HG03097 (cell line): ENCODE measurements around the gene FLNB.

Experiments
- ATAC-seq: cut with Tn5 transposase; IDR thresholded peaks from one replicate; pipeline ENCODE4 v1.9.1; 2021; ENCODE audit not compliant: unreplicated experiment, low FRiP score

The FLNB gene

DNA sequence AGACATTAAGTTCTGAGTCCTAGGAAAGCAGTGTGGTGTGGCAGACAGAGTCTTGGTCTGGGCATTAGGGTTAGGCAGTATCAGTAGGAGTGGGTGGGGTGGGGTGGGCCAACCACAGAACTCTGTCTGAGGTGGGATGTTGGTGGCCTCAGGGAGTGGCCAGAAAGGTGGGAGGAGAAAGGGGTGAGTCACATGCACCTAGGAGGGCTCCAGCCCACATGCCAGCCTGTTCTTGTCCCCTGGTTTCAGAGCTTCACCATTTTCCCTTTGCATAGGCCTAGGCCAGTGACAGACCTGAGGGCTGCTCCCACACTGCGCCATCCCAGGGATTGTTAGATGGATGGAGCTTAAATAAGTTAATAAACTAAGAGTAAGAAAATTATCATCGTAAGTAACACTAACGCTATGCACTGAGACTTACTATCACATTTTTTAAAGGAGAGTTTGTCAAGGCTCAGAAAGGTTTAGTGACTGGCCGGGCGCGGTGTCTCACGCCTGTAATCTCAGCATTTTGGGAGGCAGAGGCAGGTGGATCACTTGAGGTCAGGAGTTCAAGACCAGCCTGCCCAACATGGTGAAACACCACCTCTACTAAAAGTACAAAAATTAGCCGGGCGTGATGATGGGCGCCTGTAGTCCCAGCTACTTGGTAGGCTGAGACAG is 168.7 kb downstream of the FLNB start:
- no peak for ATAC-seq

DNA sequence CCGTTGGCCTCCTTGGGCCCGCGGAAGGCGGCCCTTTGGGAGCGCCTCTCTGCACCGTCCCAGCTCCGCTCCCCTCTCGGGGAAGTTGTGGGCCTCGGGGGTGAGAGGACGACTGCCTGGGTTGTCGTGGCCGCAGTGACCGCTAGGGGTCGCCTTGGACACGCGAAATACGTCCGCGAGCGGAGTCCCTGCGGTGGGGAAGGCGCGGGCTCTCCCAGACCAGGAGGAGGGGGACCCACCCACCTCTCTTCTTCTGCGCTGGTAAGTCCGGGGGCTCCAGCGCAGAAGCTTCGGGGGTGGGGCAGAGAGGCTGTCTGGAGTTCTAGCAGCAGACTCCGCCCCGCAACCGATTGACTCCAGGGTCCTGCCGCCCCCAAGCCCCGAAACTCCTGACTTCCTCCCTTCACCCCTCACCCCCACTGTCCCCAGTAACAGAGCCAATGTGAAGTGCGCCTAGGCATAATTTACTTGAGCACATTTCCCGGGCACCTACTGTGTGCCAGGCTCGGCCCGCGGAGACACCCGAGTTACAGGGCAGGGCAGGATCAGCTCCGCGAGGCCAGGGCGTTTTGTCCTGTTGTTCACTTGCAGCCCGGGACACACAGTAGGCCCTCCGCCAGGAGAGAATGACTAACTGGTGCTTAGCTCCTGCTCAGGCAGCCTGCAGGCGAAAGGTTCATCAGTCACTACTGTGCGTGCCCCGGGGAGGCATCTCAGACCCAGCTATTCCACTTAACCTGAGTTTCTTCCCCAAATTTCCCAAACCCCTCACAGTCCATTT is 169.7 kb downstream of the FLNB start:
- ATAC-seq, result no peak

DNA sequence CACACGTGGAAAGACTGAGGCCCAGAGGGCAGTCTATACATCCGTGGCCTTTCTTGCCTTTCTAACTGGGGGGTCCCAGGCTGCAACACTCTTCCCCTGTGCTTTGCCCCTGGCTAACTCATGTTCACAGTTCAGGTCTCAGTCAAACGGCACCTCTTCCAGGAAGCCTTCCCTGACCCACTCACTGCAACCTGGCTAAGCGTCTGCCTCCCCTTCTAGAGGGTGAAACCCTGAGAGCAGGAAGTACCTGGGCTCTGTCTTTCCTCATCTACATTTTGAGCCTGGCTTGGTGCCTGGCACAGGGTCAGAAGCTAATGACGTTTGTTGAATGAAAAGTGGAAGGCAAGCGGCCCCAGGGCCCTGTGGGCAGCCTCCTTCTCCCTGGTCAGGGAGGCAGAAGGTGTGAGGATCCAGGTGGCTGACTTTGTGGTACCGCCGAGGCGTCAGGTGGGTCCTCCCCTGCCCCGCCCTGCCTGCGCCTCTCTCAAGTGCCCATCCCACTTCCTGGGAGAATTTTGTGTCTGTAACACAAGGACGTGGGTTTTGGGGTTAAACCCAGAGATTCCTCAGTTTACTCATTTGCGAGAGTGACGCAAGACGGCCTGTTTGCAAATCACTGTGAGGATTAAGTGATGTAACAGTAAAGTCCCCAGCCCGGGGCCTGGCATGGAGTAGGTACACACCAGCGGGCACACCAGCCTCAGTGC is 170.5 kb downstream of the FLNB start:
- no peak for ATAC-seq

DNA sequence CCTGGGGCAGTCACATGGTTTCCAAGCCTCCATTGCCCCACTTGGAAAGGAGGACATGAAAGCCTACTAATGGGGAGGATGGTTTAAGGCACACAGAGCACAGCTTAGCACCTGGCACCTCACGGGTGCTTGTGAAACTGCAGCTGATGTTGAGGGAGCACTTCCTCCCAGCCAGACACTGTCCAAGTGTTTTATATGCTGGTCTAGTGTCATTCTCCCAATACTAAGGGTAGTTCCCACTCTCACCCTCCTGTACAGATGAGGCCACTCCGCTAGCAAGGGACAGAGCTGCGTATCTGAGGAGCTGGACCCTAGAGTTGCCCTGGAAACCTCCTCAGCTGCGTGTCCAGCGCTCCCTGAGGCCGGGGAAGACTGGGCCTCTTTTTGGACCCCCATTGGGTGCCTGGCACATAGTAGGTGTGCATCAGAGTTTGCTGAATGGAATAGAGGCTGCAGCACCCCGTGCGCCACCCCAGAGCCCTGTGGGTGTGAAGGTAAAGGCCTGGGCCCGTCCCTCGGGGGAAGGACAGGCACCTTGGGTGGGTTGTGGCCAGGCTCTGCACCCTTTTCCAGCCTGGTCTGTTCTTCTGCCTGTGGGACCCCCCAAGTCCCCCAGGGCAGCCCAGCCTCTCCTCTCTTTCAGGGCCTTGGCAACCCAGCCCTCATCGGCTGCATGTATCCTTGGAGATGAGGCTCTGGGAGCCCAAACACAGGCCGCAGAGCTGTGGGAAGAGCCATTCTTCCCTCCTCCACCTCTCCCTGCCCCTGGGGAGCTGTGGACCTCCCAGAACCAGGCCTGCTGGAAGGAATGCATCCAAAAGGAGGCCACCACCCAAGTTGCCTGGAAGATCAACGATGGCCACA is 171.2 kb downstream of the FLNB start:
- no peak for ATAC-seq

DNA sequence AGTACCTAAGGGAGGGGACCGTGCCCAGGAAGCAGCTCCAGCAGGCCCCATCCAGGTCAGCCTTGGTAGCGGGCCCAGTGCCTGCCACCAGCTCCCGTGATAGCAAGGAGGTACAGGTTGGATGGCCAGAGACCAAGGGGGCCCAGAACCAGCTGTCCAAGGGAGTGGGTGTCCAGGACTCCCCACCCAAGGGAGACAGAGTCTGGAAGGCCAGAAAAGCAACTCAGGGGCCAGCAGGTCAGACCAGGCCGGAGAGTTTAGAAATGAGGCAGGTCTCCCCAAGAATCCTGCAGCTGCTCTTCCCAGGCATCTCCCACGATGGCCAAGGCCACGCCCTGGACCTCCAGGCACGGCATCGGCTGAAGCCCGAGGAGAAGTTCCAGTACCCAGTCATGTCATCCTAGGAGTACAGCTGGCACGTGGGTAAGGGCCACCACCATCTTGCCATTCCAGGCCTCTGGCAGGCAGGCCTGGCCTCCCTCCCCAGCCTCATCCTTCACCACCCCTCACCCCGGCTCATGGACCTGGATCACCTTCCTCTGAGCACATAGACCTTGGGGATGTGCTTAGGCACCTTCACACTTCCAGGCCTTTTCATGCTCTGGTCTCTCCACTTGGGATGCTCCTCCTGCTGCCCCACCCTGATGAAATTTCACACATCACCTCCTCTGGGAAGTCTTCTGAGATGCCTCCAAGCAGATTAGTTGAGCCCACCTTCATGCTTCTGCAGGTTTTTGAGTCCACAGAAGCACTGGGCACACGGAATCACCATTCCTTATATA is 172.1 kb downstream of the FLNB start:
- ATAC-seq, result no peak

DNA sequence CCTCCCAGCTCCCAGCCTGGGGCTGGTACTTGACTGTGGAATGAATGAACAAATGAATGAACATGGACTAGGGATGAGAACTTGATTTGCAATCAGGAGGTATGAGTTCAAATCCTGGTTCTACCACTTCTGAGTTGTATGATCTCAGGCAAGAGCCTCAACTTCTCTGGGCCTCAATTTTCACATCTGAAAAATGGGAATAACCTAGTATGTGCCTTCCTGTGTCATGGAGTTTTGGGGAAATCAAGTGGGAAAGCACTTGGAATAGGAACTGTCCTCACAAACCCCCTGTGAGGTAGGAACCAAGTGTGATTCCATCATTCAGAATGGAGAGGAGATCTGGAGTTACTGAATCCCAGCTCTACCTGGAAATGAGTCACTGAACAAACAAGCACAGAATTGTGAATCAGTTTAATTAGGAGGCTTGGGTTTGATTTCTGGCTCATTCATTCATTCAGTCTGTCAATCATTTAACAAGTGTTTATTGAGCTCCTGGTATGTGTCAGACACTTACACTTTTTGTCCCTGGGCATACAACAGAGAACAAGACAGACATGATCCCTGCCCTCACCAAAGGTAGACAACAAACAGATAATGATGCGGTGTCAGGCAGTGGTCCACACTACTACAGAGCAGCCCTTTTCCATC is 172.8 kb downstream of the FLNB start:
- ATAC-seq, result no peak

DNA sequence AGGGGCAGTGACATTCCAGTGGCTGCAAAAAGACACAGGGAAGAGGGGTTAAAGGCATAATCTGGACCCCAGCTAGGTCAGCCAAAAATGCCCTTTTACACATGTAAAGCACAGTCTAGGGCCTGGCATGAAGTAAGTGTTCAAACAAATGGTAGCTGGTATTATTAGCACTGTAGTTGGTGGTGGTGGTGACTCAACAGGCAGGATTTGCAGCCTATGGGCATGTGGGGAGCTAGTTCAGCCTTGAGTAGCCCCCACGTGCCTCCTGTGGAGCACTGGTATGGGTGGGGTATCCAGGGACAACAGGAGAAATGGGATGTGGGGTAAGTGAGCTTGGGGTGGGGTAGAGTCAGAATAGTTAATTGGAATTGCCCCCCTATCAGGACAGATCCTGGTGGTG is 175.0 kb downstream of the FLNB start:
- no peak for ATAC-seq

DNA sequence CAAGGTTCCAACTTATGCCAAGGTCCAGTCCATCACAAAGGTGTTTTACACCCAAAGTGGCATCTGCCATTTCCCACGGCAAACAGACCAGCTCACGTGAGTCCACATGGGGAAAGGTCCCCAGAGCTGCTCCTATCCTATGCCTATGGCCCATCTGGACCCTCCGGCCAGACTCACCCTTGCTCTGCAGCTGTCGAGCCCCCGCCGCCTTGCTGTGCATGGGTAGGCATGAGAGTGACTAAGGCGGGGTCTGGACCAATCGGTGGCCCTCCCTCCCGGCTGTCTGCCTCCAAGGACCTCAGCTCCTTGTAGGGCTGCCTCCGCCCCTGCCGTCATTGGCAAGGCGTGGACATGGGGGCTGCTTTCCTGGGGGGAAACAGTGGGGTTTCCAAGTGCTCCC is 175.7 kb downstream of the FLNB start:
- no peak for ATAC-seq

DNA sequence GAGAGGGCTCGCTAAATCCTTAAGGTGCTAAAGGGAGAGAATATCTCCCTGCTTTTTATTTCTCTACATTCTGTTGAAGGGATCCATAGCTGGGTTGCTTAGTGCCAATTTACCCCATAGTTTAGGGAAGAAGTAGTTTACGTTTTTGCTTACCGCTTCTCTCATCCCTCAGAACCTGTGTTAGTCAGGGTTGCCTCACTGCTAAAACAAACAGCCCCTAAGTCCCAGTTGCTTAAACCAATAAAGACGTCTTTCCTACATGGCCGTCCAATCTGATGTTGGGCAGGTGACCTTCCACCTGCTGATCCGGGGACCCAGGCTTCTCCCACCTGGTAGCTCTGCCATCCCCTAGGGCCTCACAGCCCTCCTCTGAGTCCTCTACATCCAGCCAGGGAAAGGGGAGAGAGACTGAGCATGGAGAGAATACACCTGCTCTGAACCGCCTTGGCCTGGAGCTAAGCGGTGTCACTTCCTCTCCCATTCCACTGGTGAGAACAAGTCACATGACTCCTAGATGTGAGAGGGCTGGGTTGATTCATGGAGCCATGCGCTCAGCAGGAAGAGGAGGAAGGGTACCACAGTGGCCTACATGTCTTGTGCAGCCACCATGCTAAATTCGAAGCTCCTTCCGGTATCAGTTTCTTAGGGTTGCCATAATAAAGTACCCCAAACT is 176.2 kb downstream of the FLNB start:
- no peak for ATAC-seq

DNA sequence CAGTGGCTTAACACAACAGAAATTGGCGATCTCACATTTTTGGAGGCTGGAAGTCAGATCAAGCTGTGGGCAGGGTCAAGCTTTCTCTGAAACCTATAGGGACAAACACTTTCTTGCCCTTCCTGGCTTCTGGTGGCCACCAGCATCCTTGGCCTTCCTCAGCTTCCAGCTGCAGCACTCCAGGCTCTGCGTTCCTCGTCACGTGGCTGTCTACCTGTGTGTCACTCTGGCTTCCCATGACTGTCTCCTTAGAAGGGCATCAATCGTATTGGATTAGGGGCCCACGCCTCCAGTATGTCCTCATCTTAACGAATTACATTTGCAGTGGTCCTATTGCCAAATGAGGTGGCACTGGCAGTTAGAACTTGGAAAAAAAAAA is 176.7 kb downstream of the FLNB start:
- ATAC-seq, result no peak

DNA sequence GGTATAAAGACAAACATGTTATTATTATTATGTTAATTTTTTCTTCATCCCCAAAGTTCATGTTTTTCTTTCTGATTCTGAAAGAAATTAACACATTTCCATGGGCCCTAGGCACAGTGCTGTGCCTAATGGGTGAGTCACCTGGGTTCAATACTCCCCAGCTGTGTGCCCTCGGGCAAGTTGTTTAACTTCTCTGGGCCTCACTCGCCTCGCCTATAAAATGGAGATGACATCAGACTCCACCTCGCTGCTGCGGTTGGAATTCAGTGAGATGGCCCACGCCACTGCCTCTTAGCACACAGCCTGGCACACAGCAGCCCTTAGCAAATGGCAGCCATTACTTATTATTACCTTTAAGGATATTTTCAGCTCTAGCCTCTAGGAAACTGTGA is 179.9 kb downstream of the FLNB start:
- no peak for ATAC-seq

DNA sequence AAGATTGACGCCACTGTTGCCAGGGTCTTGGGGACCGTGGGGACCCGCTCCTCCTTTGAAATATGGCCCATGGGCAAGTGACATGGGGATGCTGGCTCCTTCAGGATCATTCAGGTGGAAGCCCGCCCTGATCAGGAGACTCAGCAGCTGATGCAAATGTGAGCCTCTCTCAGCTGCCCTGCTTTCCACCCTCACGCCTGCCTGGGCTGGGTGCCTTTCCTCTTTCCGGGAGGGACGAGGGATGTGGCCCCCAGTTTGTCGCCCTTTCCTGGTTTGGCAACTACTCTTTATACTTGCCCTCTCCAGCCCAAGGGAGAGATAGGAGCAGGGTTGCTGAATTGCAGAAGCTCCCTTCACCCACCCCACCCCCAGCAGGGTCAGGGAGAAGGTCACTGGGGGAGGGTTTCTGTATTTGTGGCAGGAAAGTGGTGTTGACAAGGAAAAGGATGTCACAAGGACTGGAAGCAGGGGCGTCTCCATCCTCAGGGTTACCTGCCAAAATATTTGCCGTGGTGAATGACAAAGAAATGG is 180.8 kb downstream of the FLNB start:
- no peak for ATAC-seq

DNA sequence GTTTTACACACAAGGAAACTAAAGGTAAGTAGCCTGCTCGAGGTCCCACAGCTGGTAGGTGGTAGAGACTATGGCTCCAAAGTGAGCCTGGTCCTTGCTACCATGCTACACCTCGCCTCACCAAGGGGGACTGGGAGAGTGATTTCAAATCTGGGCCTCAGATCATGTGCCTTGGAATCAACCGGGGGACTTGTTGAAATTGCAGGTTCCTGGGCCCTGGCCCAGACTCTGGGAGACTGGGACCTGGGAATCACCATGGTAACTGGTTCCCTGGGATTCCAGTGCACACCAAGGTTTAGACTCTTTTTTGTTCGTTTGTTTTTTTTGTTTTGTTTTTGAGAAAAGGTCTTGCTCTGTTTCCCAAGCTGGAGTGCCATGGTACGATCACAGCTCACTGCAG is 181.5 kb downstream of the FLNB start:
- ATAC-seq, result no peak

DNA sequence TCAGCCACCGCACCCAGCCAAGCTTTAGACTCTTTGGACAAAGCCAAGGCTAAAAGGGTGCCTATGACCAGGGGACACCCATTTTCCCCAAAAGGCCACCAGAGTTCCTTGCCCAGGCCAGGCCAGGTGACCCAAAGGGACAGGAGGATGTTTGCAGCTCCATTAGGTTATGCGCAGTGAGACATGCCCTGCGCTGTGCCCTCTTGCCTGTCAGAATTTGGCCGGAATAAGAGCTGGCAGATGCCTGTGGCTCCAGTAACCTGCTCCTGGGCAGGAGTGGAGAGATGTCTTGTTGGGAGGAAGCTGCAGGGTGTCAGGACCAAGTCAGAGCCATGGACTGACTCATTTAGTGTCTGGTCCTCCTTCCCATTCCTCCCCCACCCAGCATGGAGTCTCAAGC is 182.1 kb downstream of the FLNB start:
- ATAC-seq, result no peak

DNA sequence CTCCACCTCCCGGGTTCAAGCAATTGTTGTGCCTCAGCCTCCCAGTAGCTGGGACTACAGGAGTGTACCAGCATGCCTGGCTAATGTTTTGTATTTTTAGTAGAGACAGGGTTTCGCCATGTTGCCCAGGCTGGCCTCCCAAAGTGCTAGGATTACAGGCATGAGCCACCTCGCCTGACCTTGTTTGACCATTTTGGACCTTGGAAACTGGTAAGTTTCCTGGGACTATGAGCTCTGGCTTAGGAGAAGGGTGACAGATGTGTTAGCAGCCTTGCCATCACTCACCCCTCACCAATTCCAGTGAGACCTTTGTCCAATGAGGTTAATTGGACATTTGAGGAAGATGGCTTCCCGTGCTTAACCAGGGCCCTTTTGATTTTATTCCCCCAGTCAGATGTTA is 182.7 kb downstream of the FLNB start:
- ATAC-seq, result no peak

DNA sequence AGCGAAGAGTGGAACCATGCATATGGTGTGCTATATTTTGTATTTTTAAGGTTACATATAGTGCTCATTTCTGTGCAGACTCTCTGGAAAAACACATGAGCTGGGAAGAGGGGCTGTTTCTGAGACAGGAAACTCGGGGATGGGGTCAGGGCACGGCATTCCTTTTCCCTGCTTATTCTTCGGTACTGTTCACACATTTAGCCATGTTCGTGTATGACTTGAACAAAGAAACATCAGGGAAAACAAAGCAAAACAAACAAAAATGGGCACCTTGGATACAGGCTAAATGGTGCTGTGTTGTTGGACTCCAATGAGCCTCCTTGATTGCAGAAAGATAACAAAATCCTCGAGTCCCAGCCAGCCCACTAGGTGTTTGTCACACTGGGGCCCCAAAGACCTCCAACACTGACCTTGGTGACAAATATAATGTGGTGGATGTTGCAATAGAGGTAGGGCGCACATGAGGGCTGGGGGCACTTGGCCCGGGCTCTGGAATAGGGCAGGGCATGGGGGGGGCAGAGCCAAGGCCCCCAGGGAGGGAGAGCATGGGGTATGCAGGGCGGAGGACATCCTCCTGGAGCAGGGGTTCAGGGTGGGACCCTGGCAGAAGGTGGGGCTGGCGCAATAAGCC is 183.3 kb downstream of the FLNB start:
- no peak for ATAC-seq

DNA sequence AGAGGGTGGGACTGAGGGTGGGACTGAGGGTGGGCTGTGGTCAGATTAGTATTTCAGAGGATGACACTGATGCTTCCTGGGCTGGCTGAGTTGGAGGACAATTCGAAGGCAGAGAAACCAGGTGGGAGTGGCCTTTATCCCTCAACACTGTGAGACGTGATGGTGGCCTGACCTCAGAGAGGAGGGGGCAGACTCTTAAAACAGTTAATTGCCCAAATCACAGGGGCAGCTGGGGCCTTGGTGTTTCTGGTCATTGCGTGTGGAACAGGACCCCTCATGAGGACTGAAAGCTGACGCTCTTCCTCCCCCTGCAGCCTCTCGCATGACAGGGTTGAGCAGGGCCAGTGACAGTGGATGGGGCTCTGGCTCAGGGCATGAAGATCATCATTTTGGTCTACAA is 183.8 kb downstream of the FLNB start:
- no peak for ATAC-seq

DNA sequence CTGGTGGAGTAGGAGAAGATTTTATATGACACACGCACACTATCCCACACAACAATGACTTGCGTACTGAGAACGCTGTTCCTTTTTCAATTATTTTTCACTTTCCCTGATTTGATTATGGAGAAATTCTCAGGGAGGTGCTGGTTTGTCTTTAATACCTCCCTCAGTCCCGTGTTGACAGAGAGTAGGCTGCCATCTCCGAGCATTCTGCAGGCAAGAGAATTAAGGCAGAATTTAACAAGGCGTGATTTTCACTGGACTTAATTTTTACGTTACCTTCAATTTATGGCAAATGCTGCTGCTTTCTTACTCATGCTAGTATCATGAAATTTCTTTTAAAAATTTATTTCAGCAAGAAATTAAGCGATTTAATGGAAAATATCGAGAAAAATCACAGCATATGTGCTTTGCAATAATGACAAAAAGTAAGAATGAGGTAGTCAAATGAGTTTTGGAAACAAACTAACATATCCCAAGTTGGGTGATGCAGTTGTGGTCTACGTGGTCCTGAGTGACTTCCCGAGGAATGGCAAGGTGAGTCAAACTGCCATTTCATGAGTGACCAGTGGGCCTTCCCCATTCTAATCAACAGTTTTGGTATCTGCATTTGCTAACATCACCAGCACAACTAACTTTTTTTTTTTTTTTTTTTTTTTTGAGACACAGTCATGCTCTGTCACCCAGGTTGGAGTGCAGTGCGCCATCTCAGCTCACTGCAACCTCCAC is 185.6 kb downstream of the FLNB start:
- ATAC-seq, result no peak
